Nephron (organoid): Measurements from ENCODE around the gene WDFY3.
A peak's percentile ranks its signal among the peaks of the same experiment; 100 is the strongest.

Source experiments
- H3K27ac Mint-ChIP-seq, 3 experiments: 2 replicates each; pipeline ENCODE4 v1.8.0; 2020; ENCODE audit warnings: mixed read lengths in 3 of 3, mild to moderate bottlenecking in 2 of 3, moderate library complexity in 1 of 3
- H3K27me3 Mint-ChIP-seq: 2 replicates; pipeline ENCODE4 v1.8.0; 2021; ENCODE audit warnings: low read depth, mild to moderate bottlenecking, moderate library complexity, mixed read lengths
- H3K36me3 Mint-ChIP-seq: 2 replicates; pipeline ENCODE4 v1.8.0; 2020; ENCODE audit warnings: low read depth, mixed read lengths
- H3K4me1 Mint-ChIP-seq: 2 replicates; pipeline ENCODE4 v1.8.0; 2020; ENCODE audit warnings: mixed read lengths
- H3K4me3 Mint-ChIP-seq, 3 experiments: 2 replicates each; pipeline ENCODE4 v1.8.0; 2020; ENCODE audit warnings: mild to moderate bottlenecking in 3 of 3, mixed read lengths in 3 of 3, moderate library complexity in 2 of 3
- H3K9me3 Mint-ChIP-seq: 2 replicates; pipeline ENCODE4 v1.8.0; 2020; ENCODE audit warnings: mixed read lengths
- CTCF ChIP-seq, 3 experiments: fragments of 200-600 bp; sonication (generic); IDR thresholded peaks; one replicate each; pipeline ENCODE4 v1.5.0; 2021; ENCODE audit warnings: antibody characterized with exemption in 3 of 3; ENCODE audit not compliant: unreplicated experiment in 3 of 3

Gene WDFY3

DNA sequence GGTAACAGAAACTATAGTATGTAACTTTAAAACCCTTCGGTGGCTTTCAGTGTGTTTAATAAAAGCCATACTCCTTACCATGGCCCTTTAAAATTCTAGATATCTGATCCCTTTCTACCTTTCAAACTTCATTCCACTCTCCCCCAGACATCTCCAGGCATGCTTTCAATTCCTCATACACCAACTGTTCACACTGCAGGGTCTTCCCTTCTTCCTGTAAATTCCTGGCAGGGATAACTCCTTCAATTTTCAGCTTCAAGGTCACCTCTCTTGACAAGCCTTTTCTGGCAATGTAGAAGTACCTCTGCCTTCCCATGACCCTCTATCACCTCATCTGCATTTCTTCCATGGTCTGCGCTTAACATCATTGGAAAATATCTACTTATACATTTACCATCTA is 60.8 kb downstream of the WDFY3 start:
- peaks cover 27% of the 10 kb centered on the region for H3K4me1 Mint-ChIP-seq
- H3K27ac Mint-ChIP-seq, result peak overlapping the region; percentile 19 to 69 (median 40)
- H3K27me3 Mint-ChIP-seq, result no peaks in the 10 kb centered on the region
- peaks cover 34% of the 10 kb centered on the region for H3K36me3 Mint-ChIP-seq
- H3K4me3 Mint-ChIP-seq, result no peak overlapping the region
- TF ChIP-seq CTCF (IDR thresholded peaks at IDR 0.05; ENCODE audit: unreplicated experiment in 3 of 3), result no peak
- H3K9me3 Mint-ChIP-seq, result no peaks in the 10 kb centered on the region

GRCh38 chr4:84901740-84902281 is 64.7 kb downstream of the WDFY3 start:
- H3K9me3 Mint-ChIP-seq, result no peaks in the 10 kb centered on the region
- peaks cover 40% of the 10 kb centered on the region for H3K36me3 Mint-ChIP-seq
- H3K27ac Mint-ChIP-seq, result peak overlapping the region; percentile 25 to 62 (median 55)
- H3K4me3 Mint-ChIP-seq, result no peak overlapping the region
- H3K27me3 Mint-ChIP-seq, result no peaks in the 10 kb centered on the region
- H3K4me1 Mint-ChIP-seq, result peaks cover 21% of the 10 kb centered on the region
- TF ChIP-seq CTCF (IDR thresholded peaks at IDR 0.05; ENCODE audit: unreplicated experiment in 3 of 3), result no peak

- Mint-ChIP-seq H3K27ac (peak overlapping the region; percentile 25 to 62 (median 55)), H3K27me3 (no peaks in the 10 kb centered on the region), H3K4me3 (no peak overlapping the region), H3K9me3 (no peaks in the 10 kb centered on the region), H3K4me1 (peaks cover 21% of the 10 kb centered on the region), H3K36me3 (peaks cover 40% of the 10 kb centered on the region)
- no peak for TF ChIP-seq CTCF (IDR thresholded peaks at IDR 0.05; ENCODE audit: unreplicated experiment in 3 of 3)
Measured at GRCh38 chr4:84901173-84901572, 65.3 kb downstream of the WDFY3 start.

DNA sequence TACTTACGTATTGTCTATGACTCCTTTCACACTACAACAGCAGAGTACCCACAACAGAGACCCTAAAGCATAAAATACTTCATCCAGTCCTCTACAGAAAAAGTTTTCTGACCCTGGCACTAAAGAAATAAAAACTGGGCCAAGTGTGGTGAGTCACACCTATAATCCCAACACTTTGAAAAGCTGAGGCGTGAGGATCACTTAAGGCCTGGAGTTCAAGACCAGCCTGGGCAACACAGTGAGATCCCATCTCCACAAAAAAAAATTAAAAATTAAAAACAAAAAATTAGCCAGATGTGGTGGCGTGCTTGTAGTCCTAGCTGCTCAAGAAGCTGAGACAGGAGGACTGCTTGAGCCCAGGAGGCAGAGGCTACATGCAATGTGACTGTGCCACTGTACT is 66.9 kb downstream of the WDFY3 start:
- TF ChIP-seq CTCF (IDR thresholded peaks at IDR 0.05; ENCODE audit: unreplicated experiment in 3 of 3), result no peak

DNA sequence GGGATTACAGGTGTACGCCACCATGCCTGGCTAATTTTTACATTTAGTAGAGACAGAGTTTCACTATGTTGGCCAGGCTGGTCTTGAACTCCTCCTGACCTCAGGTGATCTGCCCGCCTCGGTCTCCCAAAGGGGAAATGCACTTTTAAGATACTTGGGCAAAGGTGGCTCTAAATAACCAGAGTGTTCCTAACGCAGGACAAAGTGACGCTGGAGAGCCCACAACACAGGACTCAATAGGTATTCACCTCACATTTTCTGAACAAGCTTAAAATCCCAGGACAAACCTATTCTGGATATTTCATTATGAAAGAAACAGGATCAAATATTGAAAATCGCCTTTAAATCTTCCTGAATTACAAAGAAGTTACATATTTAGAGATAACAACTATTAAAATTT is 69.0 kb downstream of the WDFY3 start:
- Mint-ChIP-seq H3K27ac (peak overlapping the region in 1 of 3 experiments; percentile 20), H3K27me3 (no peaks in the 10 kb centered on the region), H3K9me3 (no peaks in the 10 kb centered on the region), H3K4me3 (no peak overlapping the region), H3K36me3 (peaks cover 34% of the 10 kb centered on the region), H3K4me1 (peaks cover 16% of the 10 kb centered on the region)
- TF ChIP-seq CTCF (IDR thresholded peaks at IDR 0.05; ENCODE audit: unreplicated experiment in 3 of 3), result no peak

More for the DNA sequence above, 66.9 kb downstream of the WDFY3 start:
- peaks cover 37% of the 10 kb centered on the region for H3K36me3 Mint-ChIP-seq
- peaks cover 16% of the 10 kb centered on the region for H3K4me1 Mint-ChIP-seq
- H3K27ac Mint-ChIP-seq, result no peak overlapping the region
- H3K9me3 Mint-ChIP-seq, result no peaks in the 10 kb centered on the region
- H3K27me3 Mint-ChIP-seq, result no peaks in the 10 kb centered on the region
- no peak overlapping the region for H3K4me3 Mint-ChIP-seq

DNA sequence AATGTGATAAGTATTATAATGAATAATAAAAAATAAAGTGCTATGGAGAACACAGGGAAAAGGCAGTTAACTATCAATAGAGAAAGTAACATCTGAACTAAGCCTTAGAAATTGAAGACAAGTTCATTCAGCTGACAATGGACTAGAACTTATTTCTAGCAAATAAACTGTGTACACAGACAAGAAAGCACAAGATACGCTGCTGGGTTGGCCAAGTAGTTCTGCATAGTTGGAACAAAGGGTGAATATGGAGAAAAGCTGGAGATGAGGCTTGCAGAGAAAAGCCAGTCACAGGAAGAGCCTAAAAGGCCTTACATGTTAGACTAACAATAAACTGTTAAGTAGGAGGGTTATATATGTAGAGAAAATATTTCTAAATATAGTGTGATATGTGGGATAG is 71.2 kb downstream of the WDFY3 start:
- TF ChIP-seq CTCF (IDR thresholded peaks at IDR 0.05; ENCODE audit: unreplicated experiment in 3 of 3), result no peak
- peaks cover 10% of the 10 kb centered on the region for H3K4me1 Mint-ChIP-seq
- H3K4me3 Mint-ChIP-seq, result no peak overlapping the region
- peaks cover 30% of the 10 kb centered on the region for H3K36me3 Mint-ChIP-seq
- peak overlapping the region; percentile 76 to 91 (median 89) for H3K27ac Mint-ChIP-seq
- no peaks in the 10 kb centered on the region for H3K9me3 Mint-ChIP-seq
- H3K27me3 Mint-ChIP-seq, result no peaks in the 10 kb centered on the region
